Pons (tissue), 1 donor: ENCODE data around the gene HSF4.
"Not testable (repeated sequence)": the region's sequence is repeated elsewhere in the genome, so short reads cannot be mapped to it uniquely, and the experiment has no call there.

ENCODE experiments used
- DNase-seq: peaks from one replicate; pipeline ENCODE4 v3.0.0-alpha.2; 2016; ENCODE audit warnings: low spot score

Gene HSF4, protein sequence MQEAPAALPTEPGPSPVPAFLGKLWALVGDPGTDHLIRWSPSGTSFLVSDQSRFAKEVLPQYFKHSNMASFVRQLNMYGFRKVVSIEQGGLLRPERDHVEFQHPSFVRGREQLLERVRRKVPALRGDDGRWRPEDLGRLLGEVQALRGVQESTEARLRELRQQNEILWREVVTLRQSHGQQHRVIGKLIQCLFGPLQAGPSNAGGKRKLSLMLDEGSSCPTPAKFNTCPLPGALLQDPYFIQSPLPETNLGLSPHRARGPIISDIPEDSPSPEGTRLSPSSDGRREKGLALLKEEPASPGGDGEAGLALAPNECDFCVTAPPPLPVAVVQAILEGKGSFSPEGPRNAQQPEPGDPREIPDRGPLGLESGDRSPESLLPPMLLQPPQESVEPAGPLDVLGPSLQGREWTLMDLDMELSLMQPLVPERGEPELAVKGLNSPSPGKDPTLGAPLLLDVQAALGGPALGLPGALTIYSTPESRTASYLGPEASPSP

DNA sequence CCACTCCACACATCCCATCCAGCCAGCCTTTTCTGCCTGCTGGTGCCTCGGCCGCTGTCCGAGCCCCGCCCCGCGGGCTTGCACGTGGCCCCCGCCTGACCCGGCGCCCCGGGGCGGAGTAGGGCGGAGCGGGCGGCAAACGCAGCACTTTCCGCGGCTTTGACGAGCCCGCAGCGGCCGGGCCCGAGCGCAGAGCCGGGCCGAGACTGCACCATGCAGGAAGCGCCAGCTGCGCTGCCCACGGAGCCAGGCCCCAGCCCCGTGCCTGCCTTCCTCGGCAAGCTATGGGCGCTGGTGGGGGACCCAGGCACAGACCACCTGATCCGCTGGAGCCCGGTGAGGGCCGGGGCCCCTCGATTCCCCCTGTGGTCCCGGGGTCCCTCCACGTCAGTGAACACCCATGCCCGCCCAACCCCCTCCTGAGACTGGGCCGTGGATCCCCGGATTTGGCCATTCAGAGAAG is at the start of gene HSF4:
Gene HSF4 (plus strand): TSS at position 147 of the 463 bp plus-strand sequence. CDS start 67 bp downstream, at position 214.
- no peak for DNase-seq

DNA sequence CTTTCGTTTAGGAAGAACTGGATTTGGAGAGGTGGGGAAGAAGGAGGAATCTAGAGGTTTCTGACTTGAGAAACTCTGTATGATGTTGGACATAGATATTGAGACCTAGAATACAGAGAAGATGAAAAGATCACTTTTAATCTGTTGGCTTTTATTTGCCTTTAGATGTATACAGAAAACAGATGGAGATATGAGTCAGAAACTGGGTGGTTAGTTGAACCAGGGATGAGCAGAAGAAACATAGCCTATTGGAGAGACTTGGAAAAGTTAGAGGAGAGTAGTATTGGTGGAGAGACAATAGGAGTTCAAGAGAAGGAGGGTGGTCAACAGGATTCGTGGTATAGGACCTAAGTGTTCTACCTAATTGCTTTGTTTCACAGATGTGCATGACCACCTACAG is 49.8 kb upstream of the HSF4 start:
- DNase-seq, result no peak

DNA sequence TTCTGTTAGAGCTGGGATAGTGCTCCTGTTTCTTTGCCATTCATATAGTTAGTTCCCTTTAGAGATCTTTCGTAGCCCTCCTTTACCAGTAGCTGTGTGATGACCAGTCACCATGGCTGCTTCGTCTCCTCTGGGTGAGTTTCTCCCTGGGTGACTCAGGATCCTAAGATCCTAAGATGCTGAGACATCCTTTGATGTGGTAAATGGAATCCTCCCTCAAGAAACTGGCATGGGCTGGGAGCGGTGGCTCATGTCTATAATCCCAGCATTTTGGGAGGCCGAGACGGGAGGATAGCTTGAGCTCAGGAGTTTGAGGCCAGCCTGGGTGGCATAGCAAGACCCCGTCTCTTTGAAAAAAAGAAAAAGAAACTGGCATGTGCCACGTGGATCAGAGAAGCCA is 48.9 kb upstream of the HSF4 start:
- no peak for DNase-seq

DNA sequence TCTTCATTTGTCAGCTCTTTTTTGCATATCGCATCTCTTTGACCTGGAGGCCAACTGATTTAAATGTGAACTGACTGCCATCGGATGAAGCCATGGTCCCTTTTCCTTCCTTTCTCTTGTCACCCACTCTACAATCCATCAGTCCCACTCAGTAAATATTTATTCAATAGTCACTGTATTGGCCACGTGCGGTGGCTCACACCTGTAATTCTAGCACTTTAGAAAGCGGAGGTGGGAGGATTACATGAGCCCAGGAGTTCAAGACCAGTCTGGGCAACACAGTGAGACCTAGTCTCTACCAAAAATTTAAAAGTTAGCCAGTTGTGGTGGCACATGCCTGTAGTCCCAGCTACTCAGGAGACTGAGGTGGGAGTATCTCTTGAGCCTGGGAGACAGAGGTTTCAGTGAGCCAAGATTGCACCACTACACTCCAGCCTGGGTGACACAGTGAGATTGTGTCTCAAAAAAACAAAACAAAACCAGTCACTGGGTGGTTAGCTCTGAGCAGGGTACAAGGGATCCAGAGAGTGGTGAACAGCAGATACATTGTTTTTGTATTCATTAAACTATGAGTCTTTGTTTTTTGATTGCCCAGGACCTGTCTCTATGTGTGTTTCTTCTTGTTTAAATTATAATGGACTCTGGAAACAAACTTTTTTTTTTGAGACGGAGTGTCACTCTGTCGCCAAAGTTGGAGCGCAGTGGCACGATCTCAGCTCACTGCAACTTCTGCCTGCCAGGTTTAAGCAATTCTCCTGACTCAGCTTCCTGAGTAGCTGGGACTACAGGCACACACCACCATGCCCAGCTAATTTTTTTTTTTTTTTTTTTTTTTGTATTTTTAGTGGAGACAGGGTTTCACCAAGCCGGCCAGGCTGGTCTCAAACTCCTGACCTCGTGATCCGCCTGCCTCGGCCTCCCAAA is 47.9 kb upstream of the HSF4 start:
- peak; percentile 95 for DNase-seq

DNA sequence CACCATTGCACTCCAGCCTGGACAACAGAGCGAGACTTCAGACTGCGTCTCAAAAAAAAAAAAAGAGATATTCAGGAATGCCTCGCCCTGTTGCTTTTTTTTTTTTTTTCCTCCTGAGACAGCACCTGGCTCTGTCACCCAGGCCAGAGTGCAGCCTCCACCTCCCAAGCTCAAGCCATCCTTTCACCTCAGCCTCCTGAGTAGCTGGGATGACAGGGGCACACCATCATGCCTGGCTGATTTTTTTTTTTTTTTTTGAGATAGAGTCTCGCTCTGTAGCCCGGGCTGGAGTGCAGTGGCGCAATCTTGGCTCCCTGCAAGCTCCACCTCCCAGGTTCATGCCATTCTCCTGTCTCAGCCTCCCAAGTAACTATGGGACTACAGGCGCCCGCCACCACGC is 46.8 kb upstream of the HSF4 start:
- no peak for DNase-seq

DNA sequence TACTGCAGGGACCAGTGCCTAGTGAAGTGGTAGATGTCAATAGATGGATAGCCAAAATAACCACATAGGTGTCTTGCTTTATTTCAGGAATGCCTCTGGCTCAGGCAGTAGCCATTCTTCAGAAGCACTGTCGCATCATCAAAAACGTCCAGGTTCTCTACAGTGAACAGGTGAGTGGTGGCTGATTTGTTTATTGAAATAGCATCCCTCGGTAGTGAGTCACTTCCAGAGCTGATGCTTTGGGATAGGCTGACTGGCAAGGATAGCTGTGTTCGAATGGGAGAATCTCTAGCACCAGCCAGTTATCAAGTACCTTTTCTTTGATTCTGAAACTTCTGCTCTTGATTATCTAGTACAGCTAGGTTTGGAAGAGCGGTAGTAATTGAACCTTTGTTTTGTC is 44.5 kb upstream of the HSF4 start:
- no peak for DNase-seq

DNA sequence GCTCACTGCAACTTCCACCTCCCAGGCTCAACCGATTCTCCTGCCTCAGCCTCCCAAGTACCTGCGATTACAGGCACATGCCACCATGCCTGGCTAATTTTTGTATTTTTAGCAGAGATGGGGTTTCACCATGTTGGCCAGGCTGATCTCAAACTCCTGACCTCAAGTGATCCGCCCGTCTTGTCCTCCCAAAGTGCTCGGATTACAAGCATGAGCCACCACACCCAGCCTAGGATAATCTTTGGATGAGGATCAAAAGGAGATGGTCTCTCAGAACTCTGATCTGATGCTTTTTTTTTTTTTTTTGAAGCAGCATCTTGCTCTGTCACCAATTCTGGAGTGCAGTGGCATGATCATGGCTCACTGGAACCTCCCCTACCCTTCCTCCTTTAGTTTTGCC is 41.7 kb upstream of the HSF4 start:
- DNase-seq, result not testable (repeated sequence)

DNA sequence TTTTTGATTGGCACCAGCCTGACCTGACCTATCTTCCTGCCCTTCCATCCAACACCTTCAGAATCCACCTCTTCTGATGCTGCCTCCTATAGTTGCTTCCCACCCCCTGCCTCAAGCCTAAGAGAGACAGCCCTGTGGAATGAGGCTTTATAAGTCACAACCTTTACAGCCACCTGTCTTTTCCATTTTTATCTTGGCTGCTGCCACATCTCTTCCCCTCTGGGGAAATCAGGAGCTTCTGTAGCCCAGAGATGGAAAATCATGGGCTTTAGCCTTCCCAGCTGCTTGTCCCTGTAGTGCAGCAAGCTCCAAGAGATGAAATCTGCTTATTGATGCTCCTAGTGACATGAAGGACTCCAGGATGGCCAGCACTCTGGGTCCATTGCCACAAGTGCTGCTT is 36.1 kb upstream of the HSF4 start:
- DNase-seq, result no peak

DNA sequence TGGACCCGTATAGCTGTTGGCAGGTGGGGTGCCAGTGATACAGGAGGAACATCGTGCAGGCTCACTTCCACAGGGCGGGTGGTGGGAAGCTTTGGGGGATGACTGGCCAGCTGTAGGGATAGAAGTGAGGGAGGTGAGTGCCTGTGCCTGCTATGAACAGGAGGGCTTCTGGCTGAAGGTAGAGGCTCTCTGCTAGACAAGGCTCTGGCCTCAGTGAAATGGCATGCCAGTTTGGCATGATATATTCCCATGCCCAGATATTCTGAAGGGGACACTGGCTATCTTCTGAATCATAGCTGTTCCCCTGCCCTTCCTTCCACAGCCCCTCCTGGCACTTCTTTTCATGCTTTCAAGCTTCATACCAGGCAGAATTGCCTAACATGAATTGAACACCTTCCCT is 35.7 kb upstream of the HSF4 start:
- no peak for DNase-seq

DNA sequence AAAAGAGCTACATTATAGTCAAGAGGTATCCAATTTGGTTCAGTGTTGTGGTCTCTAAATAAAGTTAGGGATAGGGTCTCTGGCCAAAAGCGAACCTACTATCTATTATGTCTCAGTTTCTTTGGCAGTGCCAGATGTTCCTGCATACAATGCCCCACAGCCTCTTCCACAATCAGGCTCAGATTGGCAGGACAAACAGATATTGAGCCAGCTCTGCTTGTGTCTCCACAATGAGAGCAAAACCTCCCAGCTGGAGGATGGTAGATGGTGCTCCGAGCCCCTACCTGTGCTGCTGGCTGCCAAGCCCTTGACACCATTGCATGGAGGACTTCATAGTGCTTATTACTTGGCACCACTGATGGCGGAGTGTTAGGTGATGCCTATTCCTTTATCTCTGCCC is 35.1 kb upstream of the HSF4 start:
- peak; percentile 90 for DNase-seq

DNA sequence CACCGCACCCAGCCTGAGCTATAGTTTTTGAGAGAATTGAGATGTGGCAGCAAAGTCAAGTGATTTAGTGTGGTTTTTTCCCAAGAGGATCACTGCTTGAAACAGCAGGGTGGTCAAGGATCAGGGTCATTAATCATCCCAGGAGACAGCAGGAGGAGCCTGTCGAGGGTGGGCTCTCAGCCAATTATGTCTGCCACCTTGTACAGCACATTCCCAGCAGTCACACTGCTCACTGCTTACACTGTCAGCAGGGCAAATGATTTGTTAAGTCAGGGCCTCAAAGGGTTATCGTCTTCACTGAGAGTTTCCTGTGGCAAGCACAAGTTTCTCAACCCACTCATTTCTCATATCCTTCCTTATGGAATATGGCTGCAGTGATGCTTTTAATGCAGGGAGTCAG is 26.9 kb upstream of the HSF4 start:
- DNase-seq, result no peak

DNA sequence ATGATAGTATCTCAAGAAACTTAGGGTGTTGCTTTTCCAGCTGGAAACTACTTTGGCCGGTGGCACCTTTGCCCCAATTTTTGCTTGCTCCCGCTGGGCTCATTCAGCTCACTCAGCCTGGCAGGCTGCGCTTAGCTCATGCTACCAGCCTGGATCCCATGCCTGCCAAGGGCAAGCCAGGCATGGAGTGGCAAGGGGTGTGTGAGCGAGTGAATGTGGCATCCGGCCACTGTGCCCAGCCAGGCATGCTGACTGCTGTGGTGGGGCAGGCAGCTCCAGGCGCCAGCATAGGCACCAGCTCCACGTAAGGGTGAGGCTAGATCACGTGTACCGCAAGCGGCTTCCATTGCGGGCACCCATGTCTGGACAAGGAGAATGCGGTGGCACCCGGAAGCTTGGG is 23.2 kb upstream of the HSF4 start:
- no peak for DNase-seq

DNA sequence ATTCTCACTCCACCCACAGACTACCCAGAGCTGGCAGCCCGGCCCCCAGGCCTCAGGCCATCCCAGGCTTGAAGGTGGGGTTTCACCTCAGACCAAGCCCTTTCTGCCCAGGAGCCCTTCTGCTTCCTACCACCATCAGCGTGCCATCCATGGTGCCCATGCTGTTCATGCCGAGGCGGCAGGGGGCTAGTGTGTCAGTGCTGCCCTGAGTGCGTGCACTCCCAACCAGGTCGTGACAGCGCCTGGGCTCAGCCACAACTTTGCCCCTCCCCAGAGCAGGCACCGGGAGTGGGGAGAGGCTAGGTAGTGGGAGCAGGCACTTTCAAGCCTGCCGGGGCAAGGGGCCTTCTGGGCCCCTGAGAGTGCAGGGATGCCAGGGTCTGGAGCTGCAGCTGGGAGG is 22.2 kb upstream of the HSF4 start:
- no peak for DNase-seq

DNA sequence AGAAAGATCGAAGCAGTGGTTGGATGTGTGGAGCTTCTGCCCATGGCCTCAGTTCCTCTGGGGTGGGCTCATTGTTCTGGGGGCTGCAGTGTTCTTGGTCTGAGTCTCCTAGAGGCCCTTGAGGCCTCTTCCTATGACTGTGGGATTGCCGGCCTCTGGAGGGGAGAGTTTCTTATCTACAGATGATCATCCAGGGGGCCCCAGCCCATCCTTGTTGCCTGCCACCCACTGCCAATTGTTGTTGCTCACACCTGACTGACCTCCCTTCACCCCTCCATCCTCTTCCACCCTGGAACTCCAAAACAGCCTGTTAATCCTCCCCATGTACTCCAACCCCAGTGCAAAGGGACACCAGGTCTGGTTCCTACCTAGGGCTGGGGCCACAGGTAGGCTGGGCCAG is 19.6 kb upstream of the HSF4 start:
- DNase-seq, result no peak

DNA sequence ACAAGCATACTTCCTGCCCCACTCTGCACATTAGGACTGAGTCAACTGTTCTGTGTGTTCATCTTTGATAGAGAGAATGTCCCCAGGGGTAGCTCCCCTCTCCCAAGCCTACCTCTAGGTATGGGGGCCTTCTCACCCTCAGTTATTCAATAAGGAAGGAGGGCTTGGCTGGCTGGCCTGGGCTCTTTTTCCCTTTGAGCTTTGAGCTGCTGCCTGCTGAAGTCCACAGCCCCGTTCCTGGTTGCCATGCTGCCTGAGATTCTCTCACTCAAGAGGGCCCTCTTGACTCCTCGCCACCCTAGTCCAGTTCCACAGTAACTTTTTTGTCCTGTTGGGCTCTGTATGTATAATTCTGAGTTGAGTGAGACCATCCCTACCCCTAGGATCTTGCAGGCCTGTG is 18.8 kb upstream of the HSF4 start:
- DNase-seq, result no peak

DNA sequence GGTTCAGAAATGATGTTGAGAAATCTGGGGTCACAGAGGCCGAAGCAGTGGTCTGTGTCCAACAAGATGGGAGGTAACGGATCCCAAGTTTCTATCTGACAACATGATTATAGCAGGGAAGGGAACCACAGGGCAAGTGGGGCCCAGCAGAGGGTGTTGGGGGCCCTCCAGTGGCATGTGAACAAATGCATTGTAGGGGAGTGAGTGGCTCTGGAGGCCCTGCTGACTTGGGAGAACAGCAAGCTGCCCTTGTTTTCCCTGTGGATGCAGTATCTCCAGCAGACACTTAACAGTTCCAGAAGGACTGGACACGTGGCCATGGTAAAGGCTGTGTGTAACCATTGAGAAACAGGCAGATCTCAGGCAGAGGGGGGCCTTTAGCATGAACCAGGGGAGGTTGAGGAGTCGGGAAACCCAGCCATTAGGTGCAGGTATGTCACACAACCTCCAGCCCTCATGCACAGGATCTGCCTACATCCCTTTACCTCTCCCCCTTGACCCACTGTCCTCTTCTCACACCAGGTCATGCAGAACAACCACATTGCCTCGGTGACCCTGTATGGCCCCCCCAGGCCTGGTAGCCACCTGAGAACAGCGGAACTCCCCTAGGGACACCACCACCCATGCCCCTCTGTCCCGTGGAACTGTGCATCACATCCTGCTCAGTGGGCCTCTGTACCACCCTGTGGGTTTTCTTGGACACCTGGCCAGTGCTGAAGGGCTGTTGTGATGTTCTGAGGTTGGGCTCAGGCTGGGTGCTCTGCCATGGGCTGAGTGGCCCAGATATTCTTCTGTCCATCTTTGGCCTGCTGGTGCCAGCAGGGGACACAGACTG is 17.8 kb upstream of the HSF4 start:
- DNase-seq, result peak; percentile 71

DNA sequence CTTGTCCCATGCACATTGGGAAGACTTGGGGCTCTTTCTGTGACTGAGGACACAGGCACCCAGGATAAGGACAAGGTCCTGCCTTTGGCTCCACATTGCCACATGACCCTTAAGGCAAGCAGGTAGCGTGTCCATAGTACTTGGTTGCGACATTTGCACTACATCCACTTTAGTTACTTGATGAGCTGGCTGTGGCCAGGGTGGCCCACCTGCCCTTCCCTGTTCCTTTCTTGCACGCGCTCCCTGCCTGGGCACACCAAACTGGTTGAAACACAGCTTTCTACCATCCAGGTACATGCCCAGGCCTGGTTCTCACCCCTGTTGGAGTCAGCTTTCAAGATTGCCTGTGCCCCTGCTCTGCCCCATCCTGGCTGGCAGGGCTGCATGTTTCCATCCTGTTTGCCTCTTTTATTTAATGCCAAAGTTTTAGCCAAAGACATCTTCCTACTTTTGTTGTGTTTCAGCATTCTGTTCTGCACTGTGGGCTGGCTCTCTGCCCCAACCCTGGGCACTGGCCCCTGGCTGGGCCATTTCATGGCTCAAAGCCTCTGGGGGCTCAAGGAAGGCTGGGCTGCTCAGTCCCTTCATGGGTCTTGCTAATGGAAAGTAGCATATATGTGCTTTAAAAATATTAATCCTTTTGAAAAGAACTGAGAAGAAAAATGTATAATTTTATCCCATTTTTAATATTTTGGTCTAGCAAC is 17.0 kb upstream of the HSF4 start:
- no peak for DNase-seq

DNA sequence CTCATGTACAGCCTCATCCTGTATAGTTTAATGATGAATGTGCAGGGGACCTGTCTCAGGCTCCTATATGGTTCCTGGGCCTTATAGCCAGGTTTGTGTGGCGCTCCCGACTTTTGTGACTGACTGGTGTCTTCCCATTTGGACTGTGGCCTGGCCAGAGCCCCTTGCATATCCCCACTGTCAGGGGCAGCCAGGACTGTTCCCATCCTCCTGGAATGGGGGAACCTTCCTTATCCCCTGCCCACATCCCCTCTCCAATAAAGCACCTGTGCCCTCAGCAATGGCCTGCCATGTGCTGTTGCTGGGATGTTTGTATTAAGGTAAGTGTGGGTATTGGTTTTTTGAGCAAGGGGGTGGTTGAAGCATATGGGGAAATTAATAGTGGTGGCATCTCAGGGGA is 16.3 kb upstream of the HSF4 start:
- DNase-seq, result no peak

DNA sequence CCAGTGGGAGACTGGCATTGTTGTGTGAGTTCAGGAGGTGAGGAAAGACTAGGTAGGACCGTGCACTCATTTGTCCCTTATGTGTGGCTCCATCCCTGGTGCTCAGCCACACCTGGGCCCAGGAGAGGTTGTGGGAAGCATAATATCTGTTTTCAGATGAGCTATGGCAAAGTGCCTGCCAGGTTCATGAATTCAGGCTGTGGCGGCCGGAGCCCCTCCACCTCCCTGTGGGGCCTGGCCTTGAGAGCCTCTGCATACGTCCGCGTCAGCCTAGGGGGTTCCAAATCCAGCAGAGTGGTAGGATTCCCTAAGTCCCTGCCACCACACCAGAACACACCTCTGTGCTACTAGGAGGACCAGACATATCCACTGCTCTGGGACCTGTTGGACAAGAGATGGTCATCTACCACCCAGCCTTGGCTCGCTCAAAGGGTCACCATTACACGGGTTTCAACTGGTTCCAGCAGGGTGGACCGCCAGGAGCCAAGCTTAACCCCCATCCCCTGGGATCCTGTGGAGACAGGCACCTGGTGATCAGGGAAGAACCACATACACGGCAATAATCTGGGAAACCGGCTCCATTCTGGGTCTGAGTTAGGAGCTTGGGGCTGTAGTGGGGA is 15.8 kb upstream of the HSF4 start:
- no peak for DNase-seq

DNA sequence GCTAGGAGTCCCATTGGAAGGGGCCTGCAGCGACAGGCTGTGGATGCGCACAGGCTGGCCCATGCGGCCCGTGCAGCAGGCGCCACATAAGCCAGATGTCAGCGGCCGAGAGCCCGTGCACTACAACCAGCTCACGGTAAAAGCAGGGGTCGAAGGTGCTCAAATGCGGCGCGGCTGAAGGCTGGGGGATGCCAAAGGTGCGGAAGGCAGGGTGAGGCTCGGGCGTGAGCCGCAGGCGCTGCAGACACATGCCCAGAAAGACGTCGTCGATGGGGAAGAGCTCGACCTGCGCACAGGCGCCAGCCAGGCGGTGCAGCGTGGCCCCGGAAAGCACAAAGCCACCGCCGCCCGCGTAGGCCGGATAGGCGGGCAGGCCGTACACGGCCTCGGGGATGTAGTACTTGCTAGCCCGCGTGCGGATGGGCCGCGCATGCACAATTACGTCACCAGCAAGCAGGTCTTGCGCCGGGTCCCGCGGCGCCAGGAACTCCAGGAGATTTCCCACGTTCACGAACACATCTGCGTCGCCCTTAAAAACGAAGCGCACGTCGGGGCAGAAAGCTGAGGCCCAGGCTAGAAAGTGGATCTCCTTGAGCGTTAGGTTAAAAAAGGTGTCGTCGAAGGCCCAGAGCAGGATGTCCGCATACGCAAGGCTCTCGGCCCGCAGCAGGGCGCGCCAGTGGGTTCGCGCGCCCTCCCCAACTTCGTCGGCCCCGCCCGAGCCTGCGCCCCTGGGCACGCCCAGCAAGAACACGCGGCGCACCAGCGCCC is 15.1 kb upstream of the HSF4 start:
- no peak for DNase-seq
